HG02870 (cell line): Measurements from ENCODE around the gene APPL2.
"Not testable (repeated sequence)": the region's sequence is repeated elsewhere in the genome, so short reads cannot be mapped to it uniquely, and the experiment has no call there.

Experiments used
- ATAC-seq: cut with Tn5 transposase; IDR thresholded peaks from one replicate; pipeline ENCODE4 v1.9.1; 2021; ENCODE audit warnings: mild to moderate bottlenecking, moderate library complexity; ENCODE audit not compliant: unreplicated experiment

APPL2 gene

DNA sequence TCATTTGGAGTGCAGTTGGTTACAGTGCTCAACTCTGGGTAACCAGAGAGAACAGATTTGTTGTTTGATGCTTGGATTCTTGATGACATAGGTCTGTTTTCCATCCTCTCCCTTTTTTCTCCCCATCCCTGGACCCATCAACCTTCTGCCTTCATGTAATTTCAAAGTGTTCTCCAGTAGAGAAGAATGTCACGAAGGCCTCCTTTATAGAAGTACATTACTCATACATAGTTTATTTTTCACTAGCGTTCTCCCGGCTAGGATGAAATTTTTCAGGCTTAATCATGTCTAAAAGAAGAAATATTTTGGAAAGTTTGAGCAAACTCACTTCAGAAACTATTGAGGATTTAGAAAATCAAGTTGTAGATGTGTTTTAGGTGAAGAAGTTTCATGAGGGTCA lies 20.9 kb upstream of the APPL2 start:
- ATAC-seq = no peak

DNA sequence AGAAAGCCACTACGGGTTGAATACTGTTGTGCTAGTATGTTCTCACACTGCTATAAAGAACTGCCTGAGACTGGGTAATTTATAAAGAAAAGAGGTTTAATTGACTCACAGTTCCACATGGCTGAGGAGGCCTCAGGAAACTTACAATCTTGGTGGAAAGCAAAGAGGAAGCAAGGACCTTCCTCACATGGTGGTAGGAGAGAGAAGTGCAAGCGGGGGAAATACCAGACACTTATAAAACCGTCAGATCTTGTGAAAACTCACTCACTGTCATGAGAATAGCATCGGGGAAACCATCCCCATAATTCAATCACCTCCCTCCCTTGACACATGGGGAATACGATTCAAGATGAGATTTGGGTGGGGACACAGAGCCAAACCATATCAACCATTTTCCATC lies 20.5 kb upstream of the APPL2 start:
- ATAC-seq = not testable (repeated sequence)

DNA sequence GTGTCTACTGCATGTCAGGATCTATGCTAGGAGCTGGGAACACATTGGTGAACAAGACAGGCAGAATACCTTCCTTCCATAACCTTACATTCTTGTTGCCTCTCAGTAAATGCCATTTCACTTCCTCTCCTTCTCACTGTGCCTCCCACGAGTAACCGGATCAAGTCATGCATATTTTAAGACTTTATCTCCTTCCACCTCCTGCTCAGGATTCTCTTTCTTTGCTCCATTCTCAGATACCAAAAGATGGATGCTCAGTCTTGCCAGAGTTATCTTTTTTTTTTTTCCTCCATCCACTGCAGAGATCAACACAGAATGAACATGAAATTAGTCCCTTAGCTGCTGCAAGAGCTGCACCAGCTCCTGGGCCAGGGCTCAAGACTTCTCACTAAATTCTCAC lies 20.0 kb upstream of the APPL2 start:
- ATAC-seq = no peak

DNA sequence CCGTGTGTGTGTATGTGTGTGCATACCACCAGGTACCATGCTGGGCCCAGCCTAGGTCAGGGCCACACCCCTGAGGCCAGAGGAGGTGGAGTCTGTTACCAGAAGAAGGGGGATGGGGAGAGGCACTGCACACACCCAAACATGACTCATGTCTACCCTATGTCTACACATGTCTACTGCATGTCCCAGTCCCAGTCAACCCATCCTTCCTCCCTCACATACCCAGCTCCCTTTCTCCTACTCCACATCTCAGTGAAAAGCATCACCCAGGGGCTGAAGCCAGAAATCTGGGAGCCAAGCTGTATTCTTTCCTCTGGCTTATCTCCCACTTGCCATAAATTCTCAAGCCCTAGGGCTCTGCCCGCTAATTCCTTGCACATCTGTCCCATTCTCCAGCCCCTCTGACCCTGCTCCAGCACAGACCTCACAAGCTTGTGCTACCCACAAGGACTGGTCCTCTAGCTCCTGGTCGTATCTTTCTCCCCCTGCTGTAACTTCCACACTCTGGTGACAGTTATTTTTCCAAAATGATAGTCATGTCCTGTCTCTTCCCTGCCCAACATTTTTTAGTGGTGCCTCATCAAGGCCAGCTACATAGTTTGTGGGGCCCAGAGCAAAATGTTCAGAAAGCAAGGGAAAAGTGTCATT lies 18.0 kb upstream of the APPL2 start:
- no peak for ATAC-seq

DNA sequence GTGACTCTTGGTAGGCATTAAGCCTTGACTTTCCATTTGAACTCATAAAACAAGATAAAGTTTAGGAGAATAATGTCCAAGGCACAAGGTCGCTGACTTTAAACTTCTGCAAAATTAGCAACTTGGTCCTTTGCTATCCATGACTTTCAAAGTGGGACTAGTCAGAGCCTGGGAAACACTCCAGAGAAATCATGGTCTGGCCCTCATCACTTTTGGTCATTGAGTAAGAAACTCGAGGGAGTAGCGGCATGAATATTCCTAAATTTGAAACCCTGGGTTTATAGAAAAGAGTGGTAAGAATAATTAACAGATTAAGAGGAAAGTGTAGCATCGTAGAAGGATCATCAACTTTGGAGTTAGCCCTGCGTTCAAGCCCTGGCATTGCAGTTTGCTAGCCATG lies 16.9 kb upstream of the APPL2 start:
- no peak for ATAC-seq

DNA sequence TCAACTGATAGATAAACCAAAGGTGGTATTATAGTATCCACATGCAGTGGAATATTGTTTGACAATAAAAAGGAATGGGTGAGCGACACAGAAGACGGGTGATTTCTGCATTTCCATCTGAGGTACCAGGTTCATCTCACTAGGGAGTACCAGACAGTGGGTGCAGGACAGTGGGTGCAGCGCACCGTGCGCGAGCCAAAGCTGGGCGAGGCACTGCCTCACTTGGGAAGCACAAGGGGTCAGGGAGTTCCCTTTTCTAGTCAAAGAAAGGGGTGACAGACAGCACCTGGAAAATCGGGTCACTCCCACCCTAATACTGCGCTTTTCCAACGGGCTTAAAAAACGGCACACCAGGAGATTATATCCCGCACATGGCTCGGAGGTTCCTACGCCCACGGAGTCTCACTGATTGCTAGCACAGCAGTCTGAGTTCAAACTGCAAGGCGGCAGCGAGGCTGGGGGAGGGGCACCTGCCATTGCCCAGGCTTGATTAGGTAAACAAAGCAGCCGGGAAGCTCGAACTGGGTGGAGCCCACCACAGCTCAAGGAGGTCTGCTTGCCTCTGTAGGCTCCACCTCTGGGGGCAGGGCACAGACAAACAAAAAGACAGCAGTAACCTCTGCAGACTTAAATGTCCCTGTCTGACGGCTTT lies 9.9 kb upstream of the APPL2 start:
- not testable (repeated sequence) for ATAC-seq

DNA sequence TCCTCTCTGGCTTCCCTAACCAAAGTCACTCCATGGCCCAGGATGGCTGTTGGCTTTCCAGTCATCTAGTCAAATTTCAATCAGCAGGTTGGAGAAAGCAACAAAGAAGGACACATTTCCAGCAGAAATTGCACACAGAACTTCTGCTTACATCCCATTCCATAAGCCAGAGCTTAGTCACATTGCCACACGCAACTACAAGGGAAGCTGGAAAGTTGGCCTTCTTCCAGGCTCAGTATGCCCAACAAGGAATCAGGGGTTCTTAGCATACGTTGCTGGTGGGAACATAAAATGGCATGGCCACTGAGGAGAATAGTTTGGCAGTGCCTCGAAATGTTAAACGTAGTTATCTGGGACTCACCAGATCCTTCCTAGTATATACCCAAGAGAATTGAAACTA lies 9.3 kb upstream of the APPL2 start:
- ATAC-seq = no peak

DNA sequence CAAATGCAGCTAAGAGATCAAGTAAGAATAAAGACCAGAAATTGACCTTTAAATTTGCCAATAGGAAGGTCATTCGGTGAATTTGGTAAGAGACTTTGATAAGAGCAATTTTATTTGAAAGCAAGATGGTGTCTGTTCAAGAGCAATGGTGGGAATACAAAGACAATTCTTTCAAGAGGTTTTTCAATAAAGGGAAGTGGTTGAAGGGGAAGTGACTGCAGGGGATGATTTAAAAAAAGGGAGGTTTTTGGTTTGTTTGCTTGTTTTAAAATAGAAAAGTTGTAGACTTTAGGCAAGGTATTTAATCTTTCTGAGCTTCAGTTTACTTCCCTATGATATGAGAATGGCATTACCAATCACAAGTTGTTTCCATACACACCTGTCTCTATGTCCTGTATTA lies 4.3 kb upstream of the APPL2 start:
- no peak for ATAC-seq

DNA sequence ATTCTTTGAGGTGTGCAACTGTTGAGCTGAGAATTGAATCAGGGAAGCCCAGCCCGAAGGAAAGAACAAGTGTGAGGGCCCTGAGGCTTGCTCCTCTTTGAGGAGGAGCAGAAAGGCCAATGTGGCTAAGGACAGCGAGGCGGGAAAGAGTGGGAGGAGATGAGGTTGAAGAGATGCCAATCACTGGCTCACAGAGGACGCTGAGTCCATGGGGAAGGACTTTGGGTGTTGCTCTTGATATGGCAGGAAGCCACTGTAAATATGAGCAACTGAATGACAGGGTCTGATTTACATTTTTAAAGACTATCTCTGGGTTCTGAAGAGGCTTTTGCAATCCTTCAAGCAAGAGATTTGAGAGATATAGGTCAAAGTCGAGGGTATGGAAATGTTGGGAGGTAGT lies 3.3 kb upstream of the APPL2 start:
- no peak for ATAC-seq

DNA sequence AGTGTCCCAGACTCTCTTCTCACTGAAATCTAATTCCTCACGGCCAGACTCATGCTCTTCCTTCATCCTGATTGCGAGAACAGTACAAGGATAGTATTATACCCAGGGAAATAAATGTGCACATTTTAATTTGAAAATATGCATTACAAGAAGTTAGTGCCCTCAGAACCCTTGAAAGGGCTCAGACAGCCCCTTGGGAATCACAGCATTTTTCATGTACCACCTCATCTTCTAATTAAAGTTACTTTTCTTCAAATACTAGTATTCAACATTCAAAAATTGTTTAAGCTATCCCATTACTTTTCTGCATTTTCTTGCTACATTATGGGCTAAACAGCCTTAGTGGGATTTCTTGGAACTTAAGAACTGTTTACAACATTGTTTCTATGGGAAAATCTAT lies 1.7 kb upstream of the APPL2 start:
- no peak for ATAC-seq

DNA sequence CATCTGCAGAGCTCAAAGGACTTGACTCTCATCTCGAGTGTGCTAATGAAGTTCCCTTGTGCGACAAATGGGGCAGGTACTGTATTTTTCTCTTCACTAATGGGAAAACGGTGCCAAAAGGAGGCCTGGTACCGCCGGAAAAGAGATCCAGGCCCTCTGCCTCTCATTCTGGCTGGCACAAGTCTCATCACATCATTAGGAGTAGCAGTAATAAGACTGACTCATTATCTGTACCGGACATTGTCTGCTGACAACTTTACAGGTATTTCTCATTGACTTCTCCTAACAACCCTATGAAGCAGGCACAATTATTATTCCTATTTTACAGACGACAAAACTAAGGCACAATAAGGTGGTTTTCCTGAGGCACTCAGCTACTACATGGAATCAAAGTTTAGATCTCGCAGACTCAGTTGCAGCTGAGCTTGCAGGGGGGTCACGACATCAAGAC lies 668 bp downstream of the APPL2 start:
- no peak for ATAC-seq

DNA sequence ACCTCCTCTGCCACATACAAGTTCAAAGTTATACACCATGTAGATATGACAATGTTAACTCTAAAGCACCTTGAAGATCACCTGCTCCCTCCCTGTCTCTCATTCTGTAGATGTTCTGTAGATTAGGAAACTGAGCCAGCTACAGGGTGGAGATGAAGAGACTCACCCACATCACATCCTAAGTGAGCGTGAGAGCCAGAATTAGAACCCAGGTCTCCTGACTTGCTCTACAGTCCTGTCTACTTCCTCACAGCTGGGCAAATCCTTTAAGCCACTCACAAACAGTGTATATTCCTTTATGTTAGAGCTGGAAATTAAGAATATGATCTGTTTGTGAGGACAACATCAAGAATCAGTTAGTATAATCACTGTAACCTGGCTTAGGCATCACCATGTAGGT lies 1.8 kb downstream of the APPL2 start:
- no peak for ATAC-seq

DNA sequence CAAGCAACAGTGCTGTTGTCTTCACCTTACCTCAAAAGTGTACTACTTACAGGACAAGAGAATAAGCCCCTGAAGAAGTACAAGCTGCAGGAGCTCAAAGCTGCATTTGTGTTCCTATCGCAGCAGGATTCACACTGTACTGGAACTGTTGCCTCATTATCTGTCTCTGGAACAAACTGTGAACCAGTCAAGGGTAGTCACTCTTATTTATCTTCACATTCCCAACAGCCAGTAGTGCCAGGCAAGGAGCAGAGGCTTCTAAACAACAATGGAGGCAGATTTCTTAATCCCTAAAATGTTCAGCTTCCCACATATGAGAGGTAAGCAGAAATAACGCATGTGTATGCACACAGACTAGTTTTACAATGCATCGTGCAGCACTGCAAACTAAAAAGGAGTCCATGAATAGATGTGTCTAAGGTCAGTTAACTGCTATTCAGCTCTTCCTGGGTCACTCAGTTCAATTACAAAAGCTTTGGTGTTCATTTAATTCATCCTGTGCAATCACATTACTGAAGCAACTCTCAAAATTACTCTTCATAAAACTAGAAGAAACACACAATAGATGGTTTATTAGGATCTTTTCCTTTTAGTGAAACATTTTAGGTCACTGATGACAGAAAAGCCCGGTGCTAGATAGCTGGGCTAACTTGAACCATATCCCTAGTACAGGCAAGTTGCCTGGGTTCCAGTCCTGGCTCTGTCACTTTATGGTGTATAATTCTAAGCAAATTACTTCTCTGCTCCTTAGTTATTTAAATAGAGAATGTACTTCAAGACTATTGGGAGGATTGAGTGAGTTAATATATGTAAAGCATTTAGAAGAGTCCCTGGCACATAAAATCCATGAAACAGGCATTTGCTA lies 2.7 kb downstream of the APPL2 start:
- ATAC-seq = no peak

DNA sequence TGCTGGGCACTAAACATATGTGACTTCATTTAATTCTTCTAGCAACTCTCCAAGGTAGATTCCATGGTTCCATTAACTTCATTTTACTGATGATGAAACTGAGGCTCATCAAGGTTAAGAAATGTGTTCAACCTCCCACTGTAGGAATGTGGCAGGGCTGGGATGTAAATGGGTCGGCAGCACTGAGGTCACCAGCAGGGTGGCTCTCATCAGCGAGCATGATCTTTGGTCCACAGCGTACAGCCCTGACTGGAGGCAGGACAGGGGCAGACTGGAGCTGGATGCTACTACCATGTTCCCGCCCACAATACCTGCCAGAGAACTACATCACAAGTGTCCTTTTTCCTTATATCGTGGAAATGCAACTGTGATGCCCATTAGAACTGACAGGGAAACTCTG lies 4.6 kb downstream of the APPL2 start:
- no peak for ATAC-seq

DNA sequence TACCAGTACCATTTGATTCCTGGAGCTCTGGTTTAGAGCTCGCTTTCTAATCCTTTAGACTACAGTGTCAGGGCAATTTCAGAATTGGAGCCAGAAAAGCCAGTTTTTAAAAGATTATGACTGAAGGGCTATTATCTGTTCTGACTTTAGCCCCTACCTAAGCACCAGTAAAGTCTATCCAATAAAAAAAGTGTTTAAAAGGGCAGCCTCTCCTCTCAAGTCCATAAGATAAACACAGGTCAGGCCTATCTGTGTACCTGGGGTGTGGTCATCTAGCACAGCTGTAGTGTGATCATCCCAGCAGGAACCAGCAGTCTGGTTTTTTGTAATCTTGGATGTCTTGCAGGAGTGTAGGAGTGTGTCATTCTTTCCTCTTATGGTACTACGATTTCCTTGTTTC lies 6.6 kb downstream of the APPL2 start:
- ATAC-seq = no peak

DNA sequence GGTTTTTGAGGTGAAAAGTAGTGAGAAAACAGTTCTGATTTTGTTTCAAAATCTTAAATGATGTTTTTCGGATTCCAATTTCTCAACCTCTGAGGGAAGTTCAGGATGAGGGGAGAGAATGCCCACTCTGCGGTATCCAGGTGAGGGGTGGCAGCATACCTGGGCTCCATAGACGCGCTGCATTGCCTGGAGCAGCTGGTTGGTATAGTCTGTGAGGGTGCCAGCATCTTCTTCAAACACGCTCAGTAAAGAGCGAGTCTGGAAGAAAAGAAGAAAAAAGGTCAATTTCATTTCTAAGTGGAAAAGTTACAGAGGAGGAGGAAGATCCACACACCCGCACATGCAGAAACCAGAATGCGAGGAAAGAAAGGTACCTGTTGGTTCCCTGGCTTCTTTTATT lies 7.0 kb downstream of the APPL2 start:
- ATAC-seq = no peak

DNA sequence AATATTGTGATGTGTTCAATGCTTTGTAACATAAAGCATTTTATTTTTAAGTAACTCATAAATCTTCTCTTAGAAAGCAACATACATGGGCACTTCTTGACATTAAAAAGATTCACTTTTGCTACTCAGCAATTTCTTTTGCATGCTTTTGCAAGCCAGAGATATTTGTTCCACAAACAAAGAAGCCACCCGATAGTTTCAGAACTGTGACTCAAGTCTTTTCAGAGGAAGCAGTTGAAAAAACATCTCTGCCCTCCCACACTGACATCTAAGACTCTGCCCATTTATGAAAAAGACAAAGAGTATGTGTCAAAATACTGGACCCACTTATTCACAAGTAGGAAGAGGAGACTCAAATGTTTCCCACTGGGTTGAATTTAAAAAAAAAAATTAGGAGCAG lies 7.5 kb downstream of the APPL2 start:
- no peak for ATAC-seq

DNA sequence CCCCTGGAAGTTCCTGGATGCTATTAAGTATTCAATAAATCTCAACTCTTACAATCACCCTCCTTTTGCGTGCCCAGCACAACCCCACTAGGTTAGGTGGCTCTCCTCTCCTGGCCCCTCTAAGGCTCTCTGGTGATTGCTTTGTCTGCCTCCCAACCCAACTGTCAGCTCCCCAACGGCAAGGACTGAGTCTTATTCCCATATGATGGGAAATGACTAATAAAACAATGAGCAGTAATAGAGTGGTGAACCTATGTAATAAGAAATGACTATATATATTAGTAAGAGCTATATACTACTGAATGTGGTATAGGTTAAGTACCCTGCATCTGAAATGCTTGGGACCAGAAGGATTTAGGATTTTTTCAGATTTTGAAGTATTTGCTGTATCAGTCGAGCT lies 8.1 kb downstream of the APPL2 start:
- ATAC-seq = no peak

DNA sequence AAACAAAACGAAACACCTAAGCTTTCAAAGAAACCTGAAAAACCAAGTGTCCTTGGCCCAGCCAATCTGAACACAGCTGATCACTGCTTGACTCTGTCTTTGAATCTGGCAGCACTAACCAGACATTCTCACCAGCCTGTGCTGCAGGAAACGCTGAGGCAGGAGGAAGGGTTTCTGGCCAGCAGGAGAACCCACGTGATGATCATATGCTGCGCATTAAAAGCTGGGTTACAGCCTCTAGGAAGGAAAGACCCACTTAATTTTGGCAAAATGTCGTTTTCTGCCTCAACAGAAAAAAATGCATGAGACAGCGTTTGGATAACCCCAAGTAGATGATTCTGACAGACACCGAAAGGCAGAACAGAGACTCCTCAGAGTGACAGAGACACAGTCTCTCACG lies 9.8 kb downstream of the APPL2 start:
- peak; percentile 47 for ATAC-seq

DNA sequence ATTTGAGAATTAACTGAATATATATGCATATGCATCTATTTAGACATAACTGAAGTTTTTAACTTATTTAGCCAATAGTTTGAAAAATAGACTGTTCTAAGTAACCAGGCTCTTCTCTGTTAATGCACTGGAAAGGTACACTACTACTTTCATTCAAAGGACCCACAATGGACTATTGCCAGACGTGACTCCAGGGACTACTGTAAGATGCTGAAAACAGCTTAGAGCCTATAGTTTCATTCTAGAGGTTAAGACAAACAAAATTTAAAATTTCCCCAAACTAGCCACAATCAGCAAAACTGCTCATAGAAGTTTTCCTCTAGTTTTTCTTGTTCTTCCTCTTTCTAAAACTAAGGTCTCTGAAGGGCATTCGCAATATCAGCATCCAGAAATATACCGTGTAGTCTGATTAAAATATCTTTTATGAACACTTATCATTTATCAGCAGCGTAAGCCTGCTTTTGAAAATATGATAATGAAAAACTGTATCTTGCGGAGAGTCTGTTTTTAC lies 10.4 kb downstream of the APPL2 start:
- ATAC-seq = no peak

DNA sequence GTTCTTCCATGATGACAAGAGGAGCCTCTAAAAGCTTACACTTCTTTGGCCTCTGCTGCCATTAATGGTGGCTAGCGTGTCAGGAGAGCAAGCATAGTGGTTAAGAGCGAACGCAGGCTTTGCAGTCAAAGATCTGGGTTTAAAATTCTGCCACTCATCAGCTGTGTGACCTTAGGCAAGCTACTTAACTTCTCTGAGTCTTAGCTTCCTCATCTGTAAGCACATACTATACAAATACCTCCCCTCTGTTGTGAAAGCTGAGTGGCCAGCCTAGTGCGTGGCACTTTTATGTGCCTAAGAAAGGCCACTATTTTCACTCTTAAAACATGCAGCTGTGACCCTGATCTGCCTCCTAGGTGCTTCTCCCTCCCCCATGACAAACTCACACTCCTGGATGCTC lies 11.6 kb downstream of the APPL2 start:
- ATAC-seq = no peak

DNA sequence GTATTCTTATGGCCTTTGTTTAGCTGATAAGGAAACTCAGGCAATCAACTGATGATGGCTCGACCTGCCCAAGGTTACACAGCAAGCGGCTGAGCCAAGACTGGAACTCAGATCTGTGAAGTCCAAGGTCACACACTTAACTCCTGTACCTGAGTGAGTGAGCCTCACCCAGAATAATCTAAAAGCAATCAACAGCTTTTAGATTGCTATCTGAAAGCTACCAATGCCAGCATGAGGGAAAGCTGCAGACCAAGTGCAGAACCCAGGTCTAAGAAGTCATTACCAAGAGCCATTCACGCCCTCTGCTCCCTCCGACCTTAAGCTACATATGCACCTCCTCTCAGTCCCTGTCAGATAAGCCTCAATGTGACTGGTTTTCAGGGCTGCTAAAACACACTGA lies 12.1 kb downstream of the APPL2 start:
- ATAC-seq = no peak
